ENCODE measurements around the gene COX7A2L. TPM values are rescaled to one million over a fixed set of nuclear protein-coding genes. Genes with fewer than 3 reads are reported as not detected.

The COX7A2L gene
- total and polyA plus RNA-seq, 10 of the 15 experiments (the other 5 are each of a cell fraction or from before 2014, with no cell fraction given), result 134 to 532 (median 222) TPM

GRCh38 chr2:42337846-42338566, 23.0 kb downstream of the COX7A2L start:
- Histone ChIP-seq H3K4me3 (no peak overlapping the region), H3K36me3 (ENCODE audit: control insufficient read depth in 2 of 2, insufficient read depth in 2 of 2, low read length in 1 of 2) (peaks cover 4 to 18% of the 10 kb centered on the region in 2 experiments; a peak in 3 of 4 replicates), H3K27me3 (replicated peaks in 1 of 2; ENCODE audit: control insufficient read depth in 2 of 2, insufficient read depth in 2 of 2, low read length in 1 of 2) (no peaks in the 10 kb centered on the region), H3K79me2 (ENCODE audit: control insufficient read depth, insufficient read depth, low read length) (no peaks in the 10 kb centered on the region; the same call in 1 of the 2 replicates), H4K20me1 (ENCODE audit: control insufficient read depth, insufficient read depth) (no peaks in the 10 kb centered on the region), H3K27ac (ENCODE audit: control insufficient read depth, insufficient read depth) (no peak overlapping the region), H3K4me2 (ENCODE audit: control insufficient read depth, insufficient read depth) (no peak overlapping the region), H3K9ac (ENCODE audit: control insufficient read depth, insufficient read depth, low read length) (no peak overlapping the region), H3K9me3 (replicated peaks; ENCODE audit: control insufficient read depth, insufficient read depth, low read length) (no peaks in the 10 kb centered on the region), H3K4me1 (ENCODE audit: control insufficient read depth, insufficient read depth, low read length) (no peaks in the 10 kb centered on the region), H2AFZ (ENCODE audit: control insufficient read depth, low read depth, low read length) (no peak overlapping the region)
- ChIA-PET SMC1A (ENCODE audit: uncharacterized antibody, unreplicated experiment) (no interaction called here), CTCF (no interaction called here), POLR2A (no interaction called here), RAD21 (ENCODE audit: unreplicated experiment) (no interaction called here)
- intact Hi-C loops (cut with micrococcal nuclease; ENCODE audit: unreplicated experiment) (no loop called here), in situ Hi-C loops (cut with MboI) (loop anchor here (10.0 kb wide), 1 partner anchor 463 kb away; no protein-coding TSS in a partner anchor)
- ATAC-seq (no peak), DNase-seq (ENCODE audit: low read depth, low spot score) (no peak), FAIRE-seq (no peak)
- no TSS peak for BruUV-seq (replicated peaks)
- TF ChIP-seq POLR2A (IDR thresholded peaks at IDR 0.05; ENCODE audit: low read depth, low read length) (peak; percentile 47; the same call in 1 of the 2 replicates), ZNF207 (IDR thresholded peaks at IDR 0.05; ENCODE audit: borderline replicate concordance) (no peak), USF1 (IDR thresholded peaks at IDR 0.05; ENCODE audit: borderline replicate concordance, extremely low read length, insufficient read depth, low read depth, low read length) (no peak), ZBTB40 (IDR thresholded peaks at IDR 0.05; ENCODE audit: borderline replicate concordance) (no peak)
- 94% methylated on average over 28 of the region's 28 CpGs for WGBS (ENCODE audit: insufficient coverage, insufficient replicate concordance, low lambda C conversion rate, missing lambda C conversion rate)

All from GM12878 (cell line).